ENCODE results near the gene ACTN3.
"Not testable (repeated sequence)": the region's sequence is repeated elsewhere in the genome, so short reads cannot be mapped to it uniquely, and the experiment has no call there.

Gene ACTN3

DNA sequence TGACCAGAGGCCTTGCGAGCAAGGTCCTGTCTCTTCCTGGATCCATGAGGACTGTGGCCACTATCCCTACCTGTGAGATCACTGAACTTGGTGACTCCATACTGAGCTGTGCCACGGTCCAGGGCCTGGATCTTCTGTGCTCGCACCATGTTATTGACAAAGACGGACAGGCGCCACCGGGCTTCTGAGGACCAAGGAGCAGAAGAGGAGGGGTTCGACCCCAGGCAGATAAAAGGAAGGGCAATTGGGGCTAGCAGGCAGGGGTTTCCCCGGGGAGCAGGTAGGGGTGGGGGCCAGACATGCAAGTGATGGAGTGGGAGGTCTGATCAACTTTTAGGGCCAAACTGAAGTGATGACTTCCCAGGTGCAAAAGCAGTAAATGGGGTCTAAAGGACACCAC is 19.5 kb downstream of the ACTN3 start:
- DNase-seq: no peak

DNA sequence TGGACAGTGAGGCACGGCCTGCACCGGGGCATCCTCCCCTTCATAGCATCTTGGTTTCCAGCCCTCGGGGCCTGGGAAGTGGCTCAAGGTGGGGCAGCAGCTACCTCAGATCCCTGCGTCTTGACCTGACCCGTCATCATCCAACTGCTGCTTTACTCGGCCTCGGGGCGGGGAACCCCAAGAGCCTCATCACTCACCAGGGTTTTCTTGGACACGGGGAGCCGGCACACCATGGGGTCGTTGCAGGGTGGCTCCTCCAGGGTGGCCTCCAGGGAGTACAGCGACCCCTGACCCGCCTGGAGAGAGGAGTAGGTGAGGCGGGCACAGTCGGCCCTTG is 21.1 kb downstream of the ACTN3 start:
- DNase-seq: no peak

DNA sequence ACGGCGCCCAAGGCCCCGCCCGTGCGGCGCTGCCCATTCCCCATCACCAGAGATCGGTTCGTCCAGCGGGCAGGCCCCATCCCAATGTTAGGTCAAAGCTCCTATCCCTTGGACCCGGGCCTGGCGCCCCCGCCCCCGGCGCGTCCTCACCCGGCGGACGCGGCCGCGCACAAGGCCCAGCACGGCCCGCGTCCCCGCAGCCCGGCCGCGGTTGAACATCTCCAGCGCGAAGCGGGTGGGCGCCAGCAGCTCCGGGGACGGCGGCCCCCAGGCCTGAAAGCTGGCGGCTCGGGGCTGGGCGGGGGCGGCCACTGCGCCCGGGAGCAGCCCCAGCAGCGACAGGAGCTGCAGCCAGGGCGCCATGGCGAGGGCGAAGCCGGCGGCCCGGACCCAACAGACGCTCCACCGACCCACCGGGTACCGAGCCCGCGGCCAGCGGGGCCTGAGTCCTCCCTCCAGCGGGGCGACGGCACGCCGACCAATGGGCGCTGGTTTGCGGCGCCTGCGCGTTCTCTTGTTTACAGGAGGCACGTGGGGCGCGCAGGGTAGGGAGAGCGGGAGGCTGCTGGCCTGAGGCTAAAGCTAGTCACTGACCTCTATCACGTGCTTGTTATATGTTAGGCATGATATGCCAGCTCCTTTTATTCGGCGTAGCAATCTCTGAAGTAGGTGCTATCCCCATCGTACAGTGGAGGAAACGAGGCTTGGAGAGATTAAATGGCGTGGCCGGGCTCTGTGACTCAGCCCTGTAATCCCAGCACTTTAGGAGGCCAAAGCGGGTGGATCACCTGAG is 21.6 kb downstream of the ACTN3 start, which contains the start of gene CTSF:
Gene CTSF, minus strand, starts transcription at position 483 of the 793 bp plus-strand sequence. Its CDS starts 120 bp downstream, at position 363.
- peak; percentile 72 for DNase-seq

DNA sequence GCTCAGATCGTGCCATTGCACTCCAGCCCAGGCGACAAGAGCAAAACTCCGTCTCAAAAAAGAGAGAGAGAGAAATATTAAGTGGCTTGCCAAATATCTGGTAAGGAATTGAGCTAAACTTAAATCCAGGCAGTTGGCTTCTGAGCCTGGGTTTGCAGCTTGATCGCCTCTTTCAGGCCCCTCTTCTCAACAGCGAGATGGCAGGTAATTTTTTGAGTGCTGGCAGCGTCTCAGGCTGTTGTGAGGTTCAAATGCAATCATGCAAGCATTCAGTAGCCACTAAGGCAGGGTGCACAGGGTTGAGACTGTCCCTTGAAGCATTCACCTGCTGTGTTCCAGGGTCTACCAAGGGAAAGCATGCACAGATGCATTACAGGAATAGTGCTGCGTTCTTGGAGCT is 22.4 kb downstream of the ACTN3 start:
- DNase-seq: no peak

DNA sequence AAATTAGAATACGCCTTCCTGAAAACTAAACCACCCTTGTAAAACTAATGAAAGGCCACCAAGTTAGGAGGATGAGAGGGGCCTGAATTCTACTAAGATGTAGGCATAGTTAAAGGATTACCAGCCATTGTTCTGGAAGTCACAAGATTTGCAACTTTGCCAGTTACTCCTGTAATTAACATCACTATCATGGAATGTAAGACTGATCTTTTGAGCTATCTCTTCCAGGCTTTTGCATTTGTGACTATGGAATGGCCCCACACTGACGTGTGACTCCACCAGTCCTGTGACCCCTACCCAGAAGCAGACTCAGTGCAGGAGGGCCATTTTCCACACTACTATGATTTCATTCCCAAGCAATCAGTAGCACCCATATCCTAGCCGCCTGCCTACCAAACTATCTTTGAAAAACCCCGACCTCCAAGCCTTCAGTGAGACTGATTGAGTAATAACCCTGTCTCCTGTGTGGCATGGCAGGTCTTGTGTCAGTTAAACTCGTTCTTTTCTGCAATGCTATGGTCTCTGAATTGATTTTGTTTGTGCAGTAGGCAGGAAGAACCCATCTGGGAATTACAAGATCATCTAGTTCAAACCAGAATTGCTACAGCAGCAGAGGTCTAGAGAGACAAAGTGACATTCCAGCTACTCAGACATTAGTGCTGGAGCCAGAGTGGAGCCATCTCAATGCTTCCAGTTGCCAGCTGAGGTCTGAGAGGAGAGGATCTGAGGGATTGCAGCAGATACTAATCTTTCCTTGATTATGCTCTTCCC is 23.6 kb downstream of the ACTN3 start:
- DNase-seq: no peak

DNA sequence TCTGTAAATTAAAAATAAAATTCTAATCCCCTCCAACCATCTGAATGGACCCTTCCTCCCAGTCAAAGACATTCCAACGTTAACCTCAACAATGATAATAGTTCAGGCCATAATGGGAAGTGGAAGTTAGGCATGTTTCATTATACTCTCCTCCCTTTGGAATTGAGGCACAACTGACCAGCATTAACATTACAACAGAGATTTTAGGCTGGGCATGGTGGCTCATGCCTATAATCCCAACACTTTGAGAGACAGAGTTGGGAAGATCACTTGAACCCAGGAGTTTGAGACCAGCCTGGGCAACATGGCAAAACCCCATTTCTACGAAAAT is 24.1 kb downstream of the ACTN3 start:
- DNase-seq: no peak

DNA sequence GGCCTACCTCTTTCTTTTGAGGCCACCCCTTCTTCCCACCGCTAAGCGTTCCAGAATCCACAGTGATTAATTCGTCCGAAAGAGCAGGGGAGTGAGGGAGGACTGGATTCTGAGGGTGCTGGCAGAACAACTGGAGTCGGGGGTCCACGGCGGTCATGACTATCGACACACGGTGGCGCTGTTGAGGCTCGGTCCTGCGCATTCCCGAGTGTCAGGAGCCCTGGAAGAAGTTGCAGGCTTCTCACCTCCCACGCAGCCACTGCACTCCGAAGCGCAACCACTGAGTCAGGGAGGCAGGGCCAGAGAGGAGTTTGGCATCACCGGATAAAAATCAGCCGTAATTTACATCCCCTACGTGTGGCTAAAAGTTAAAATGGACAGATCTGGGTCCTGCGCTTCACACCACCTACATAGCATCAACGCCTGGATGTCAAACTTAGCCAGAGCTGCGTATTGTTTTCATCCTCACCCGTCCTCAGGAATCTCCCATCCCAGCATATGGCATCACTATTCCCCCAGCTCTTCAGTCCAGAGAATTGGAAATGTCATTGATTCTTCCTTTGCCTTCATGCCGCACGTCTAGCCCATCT is 32.4 kb downstream of the ACTN3 start:
- peak; percentile 83 for DNase-seq

DNA sequence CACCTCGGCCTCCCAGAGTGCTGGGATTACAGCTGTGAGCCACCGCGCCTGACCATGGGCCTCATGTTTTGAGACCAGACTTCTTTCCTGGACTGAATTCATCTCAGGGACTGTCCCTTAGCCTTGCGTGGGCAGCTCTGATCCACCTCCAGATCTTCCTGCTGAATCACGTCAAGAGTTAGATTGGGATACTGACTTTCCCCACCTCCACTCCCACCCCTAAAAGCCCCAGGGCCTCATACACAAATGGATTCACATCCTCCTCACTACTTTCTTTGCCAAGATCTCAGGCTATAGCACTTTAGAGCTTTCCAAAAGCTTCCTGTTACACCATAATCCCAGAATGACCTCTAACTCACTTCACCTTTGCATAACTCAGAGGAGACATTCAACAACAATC is 34.1 kb downstream of the ACTN3 start:
- no peak for DNase-seq

DNA sequence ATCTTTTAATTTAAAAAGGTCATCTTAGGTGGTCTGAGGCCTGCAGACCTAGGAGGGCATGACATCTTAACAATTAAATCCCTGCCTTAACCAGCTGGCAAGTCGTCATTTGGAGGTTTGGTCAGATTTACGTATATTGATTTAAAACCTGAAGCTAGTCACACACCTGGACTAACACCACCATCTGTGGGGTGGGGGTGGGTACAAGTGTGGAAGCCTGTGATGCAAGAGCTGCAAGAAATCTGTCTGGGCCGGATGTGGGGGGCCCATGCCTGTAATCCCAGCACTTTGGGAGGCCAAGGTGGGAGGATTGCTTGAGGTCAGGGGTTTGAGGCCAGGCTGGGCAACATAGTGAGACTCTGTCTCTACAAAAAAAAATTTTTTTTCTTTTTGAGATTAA is 34.6 kb downstream of the ACTN3 start:
- DNase-seq: no peak

DNA sequence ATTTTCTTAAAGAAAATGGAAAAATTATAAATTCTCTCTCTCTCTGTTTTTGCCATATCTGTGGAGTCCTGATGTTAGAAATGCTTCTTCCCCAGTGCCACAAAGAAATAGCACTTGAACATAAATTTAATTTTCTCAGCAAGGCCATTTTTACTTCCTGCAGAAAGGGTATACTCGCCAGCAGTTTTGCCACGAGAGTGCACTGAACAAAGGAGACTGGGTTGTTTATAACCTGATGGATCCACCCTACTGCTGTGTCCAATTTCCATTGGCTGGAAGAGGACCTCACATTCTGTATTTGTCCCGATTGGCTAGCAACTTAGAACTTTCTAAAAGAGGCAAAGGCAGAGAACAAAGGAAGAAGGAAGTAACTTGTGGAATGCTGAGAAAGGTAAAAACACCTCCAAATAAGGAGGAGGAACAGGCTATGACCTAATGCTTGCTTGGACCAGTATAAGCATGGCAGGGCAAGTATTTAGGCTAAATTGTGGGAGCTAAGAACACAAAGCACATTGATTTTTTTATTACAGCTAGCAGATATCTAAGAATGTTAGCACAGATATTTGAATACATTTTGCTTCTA is 36.0 kb downstream of the ACTN3 start:
- not testable (repeated sequence) for DNase-seq

DNA sequence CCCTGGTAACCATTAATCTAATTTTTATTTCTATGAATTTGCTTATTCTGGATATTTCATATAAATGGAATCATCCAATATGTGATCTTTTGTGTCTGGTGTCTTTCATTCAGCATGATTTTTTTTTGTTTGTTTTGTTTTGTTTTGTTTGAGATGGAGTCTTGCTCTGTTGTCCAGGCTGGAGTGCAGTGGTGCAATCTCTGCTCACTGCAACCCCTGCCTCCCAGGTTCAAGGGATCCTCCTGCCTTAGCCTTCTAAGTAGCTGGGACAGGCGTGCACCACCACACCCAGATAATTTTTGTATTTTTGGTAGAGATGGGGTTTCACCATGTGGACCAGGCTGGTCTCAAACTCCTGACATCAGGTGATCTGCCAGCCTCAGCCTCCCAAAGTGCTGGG is 38.7 kb downstream of the ACTN3 start:
- DNase-seq: not testable (repeated sequence)

DNA sequence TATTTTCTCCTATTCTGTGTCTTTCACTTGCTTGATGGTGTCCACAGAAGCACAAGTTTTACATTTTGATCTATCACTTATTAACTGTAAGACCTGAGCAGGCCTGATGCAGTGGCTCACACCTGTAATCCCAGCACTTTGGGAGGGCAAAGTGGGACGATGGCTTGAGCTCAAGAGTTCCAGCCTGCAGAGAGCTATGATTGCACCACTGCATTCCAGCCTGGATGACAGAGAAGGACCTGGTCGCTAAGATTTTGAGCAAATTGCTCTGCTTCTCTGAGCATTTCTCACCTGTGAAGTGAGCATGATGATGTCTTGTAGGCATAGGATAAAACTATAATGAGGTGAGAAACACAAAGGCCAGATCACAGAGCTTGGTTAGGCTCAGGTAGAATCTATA is 39.4 kb downstream of the ACTN3 start:
- DNase-seq: no peak

DNA sequence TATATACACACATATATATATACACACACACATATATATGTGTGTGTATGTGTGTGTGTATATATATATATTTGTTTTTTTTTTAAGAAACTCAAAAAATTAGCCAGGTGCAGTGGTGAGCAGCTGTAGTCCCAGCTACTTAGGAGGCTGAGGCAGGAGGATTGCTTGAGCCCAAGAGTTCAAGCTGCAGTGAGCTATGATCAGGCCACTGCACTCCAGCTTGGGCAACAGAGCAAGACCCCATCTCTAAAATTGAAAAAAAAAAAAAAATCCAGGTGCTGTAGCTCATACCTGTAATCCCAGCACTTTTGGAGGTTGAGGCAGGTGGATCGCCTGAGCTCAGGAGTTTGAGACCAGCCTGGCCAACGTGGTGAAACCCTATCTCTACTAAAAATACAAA is 42.6 kb downstream of the ACTN3 start:
- DNase-seq: not testable (repeated sequence)

DNA sequence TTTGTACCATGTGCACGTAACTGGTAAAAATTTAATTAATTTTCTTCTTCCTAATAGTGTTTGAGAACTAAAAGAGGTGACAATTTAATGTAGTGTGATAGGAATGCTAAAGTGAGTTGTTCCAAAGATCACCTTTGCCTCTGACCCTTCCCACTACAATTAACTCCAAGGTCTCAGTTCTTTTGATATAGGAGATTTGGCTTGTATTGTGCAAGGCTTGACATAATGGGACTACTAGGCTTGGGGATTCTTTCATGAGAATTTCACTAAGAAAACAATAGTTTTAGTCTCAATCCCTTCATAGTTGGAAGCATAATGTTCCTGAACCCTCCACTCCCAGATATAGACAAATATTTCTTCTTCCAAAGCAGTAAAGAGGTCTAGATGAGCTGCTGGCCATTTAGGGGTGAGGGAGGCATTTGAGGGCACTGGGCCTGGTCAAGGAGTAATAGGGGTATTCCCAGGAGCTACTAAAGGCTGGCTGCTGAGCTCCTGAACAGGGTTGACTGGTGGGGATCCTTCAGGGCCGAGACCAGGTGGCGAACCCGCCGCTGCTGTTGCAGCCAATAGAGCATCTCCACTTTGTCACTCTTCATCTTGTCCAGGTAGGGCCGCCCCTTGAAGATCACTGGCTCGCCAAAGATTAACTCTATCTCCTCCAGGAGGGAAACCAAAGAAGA is 43.4 kb downstream of the ACTN3 start:
- no peak for DNase-seq

DNA sequence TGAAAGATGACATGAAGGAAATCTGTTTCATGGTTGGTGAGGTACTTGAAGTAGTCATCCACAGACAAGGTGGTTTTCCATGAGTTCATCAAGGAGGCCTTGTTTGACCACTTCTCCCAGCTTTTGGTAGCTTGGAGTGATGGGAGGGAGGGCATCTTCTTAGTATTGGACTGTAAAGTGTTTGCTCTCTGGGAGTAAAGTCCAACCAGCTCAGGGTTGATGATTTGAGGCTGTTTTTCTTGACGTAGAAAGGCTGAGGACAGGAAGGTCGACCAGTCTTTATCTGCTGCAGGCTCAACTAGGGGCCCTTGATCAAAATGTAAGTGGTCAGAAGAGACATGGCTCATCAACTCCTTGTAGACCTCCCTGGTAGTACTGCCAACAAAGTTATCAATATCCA is 44.5 kb downstream of the ACTN3 start:
- DNase-seq: no peak

DNA sequence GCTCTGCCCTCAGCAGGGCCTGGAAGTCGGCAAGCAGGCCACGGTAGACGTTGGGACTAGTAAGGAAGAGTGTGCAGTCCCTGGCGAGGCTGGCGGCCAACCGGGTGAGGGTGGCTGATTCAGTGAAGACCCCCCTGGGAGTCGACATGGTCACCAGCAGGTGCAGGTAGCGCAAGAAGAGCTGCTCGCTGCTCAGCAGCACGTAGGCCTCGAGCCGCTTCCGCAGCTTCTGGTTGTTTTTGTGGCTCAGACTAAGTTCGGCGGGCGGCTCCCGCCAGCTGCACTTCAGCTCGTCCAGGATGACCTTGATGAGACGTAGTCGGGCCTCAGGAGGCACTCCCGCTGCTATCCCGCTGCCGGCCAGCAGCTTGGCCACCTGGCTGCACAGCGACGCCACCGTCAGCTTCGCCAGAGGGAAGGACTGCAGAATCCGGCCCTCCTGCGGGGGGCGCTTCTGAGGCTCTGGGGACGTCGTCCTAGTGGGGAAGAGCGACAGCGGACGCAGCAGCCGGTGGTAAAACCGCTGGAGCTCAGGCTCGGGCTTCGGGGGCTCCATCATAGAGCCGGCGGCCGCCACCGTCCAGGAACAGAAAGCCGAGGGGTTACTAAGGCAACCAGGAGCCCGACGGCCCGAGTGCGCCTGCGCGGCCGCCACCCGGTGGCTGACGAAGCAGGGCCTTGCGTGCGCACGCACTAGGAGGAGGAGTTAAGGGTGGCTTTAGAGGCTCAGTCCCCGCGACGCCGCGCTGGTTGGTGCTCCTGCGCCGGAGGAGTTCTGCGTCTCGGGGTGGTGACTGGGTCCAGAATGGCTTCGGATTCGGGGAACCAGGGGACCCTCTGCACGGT is 46.0 kb downstream of the ACTN3 start, which contains the start of the genes CCDC87 and CCS:
Gene CCDC87, minus strand, starts transcription at position 607 of the 846 bp plus-strand sequence. Its CDS starts 48 bp downstream, at position 559.
Gene CCS, plus strand, starts transcription at position 729 of the 846 bp plus-strand sequence. Its CDS starts 77 bp downstream, at position 806.
- DNase-seq: peak; percentile 99

DNA sequence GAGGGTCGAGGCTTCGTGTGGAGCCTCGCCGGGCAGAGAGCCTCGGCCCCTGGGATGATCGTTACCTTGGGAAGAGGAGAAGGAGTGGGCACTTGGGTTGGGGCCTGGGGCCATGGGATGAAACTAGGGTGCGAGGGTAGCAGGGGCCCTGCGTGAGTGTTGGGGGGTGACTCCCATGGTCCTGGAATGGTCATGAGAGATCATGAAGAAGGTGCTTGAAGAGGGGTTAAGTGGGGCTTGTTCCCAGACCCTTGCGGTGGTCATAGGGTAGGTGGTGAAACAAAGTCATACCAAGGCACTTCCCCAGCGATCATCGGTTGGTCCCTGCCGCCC is 46.6 kb downstream of the ACTN3 start:
- no peak for DNase-seq

DNA sequence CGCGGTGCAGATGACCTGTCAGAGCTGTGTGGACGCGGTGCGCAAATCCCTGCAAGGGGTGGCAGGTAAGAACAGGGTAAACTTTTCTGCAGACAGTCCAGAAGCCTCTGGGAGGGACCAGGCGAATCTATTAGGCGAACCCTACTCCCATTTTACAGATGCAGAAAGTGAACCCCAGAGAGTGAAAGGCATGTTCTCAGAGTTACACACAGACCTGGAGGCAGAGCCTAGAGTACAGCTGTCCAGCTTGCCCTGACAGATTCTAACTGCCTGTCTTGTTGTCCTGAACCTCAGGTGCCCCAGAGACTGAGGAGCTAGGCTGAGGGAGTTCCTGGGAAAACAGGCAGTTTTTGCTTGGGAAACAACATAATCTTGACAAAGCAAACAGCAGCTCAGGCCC is 46.9 kb downstream of the ACTN3 start:
- no peak for DNase-seq

DNA sequence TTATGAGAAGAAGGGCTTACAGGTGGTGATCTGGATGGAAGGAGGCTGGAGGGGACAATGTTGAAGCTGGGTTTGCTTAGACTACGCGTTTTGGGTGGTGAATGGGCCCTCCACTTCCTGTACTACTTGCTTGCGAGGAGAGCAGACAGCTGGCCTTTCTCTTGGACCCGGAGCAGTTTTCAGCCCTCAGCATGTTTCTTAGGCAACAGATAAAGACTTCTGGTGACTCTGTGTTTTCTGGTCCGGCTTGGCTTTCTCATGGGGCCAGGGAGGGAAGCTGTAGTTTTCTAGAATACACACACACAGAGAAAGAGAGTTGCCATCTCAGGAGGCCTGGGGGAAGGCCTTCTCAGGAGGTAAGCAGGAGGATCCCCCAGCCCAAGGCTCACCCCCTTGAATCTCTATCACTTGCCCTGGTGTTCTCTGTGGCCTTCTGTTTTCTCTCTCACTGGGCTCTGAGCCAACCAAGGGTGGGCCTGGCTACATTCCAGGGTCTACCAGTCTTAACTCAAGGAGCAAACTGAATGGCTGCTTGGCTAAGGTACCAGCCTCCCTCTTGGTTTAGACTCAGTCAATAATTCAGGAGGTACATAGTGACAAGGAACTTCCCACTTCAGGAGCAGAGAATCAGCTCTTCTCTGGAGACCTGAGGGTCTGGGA is 48.7 kb downstream of the ACTN3 start:
- no peak for DNase-seq

DNA sequence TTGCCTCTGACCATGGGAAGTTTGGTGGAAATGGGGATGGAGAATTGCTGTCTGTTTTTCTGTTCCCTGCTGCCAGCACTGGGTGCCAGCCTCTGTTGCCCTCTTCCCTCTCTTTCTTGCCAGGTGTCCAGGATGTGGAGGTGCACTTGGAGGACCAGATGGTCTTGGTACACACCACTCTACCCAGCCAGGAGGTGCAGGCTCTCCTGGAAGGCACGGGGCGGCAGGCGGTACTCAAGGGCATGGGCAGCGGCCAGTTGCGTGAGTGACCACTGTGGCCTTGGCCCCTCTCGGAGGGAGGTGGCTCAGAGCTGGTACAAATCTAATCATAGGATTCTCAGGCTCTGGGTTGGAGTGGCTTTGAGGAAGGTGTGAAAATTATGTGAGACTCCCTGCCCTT is 52.3 kb downstream of the ACTN3 start:
- no peak for DNase-seq

DNA sequence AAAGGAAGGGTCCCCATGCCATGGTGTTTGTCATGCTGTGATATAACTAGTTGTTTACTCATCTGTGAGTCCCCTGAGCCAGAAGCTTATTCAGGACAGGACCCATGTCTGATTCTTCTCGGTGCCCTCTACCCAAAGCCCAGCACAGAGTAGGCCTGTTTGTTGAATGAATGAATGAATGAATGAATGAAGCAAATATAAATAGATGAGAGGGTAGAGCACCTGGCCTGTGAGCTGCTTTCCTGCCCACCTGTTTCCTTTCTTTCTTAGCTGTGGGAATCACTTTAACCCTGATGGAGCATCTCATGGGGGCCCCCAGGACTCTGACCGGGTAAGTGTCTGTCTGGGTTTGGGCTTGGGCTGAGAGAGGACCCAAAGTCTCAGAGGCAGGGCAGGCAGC is 53.5 kb downstream of the ACTN3 start:
- no peak for DNase-seq

Data from stimulated activated CD4-positive, alpha-beta T cell treated with anti-CD3 and anti-CD28 coated beads, Interleukin-12 subunit alpha, Interleukin-12 subunit beta, amount 100 ng/mL, for 4 hours (primary cell).